HUES64 (cell line): ENCODE measurements around the gene CCDC73.

Source experiments
- H3K27ac ChIP-seq: 2 replicates; pipeline ENCODE4 v1.7.0; 2013; ENCODE audit warnings: low read depth, low read length, inconsistent platforms
- H3K27me3 ChIP-seq: 2 replicates; pipeline ENCODE4 v1.6.1; 2013; ENCODE audit warnings: mild to moderate bottlenecking, low read length; ENCODE audit not compliant: insufficient read depth
- H3K36me3 ChIP-seq: 2 replicates; pipeline ENCODE4 v1.6.1; 2013; ENCODE audit warnings: mild to moderate bottlenecking, low read length; ENCODE audit not compliant: insufficient read depth
- H3K4me1 ChIP-seq: 2 replicates; pipeline ENCODE4 v1.6.1; 2013; ENCODE audit warnings: mild to moderate bottlenecking, low read length, moderate library complexity; ENCODE audit not compliant: insufficient read depth
- H3K4me3 ChIP-seq: 2 replicates; pipeline ENCODE4 v1.5.1; 2013; ENCODE audit warnings: mild to moderate bottlenecking, low read length, moderate library complexity
- H3K9ac ChIP-seq: 2 replicates; pipeline ENCODE4 v1.6.1; 2013; ENCODE audit warnings: mild to moderate bottlenecking, low read depth, low read length
- H3K9me3 ChIP-seq: 2 replicates; pipeline ENCODE4 v1.6.1; 2013; ENCODE audit warnings: low read depth, low read length; ENCODE audit not compliant: insufficient read depth
- WGBS: fragments of 150-250, 120-280 bp; methylation state at CpG from one replicate; pipeline ENCODE4 v1.1.7; 2013; ENCODE audit warnings: missing lambda C conversion rate; 5-methylcytosine and 5-hydroxymethylcytosine counted together

Gene CCDC73

GRCh38 chr11:32705309-32706033 lies 89.0 kb downstream of the CCDC73 start:
- no peaks in the 10 kb centered on the region for H3K36me3 ChIP-seq
- H3K4me1 ChIP-seq, result no peaks in the 10 kb centered on the region
- 96% methylated on average over 11 of the region's 12 CpGs for WGBS
- H3K9me3 ChIP-seq, result peaks cover 19% of the 10 kb centered on the region
- H3K27ac ChIP-seq, result no peak overlapping the region
- no peak overlapping the region for H3K4me3 ChIP-seq
- H3K27me3 ChIP-seq, result no peaks in the 10 kb centered on the region
- no peak overlapping the region for H3K9ac ChIP-seq

- Histone ChIP-seq H3K9me3 (peaks cover 19% of the 10 kb centered on the region), H3K36me3 (no peaks in the 10 kb centered on the region), H3K4me3 (no peak overlapping the region), H3K27me3 (no peaks in the 10 kb centered on the region), H3K27ac (no peak overlapping the region), H3K9ac (no peak overlapping the region), H3K4me1 (no peaks in the 10 kb centered on the region)
- WGBS, result 94% methylated on average over 5 of the region's 5 CpGs
These were observed 89.7 kb downstream of the CCDC73 start for GRCh38 chr11:32704775-32705174.

- Histone ChIP-seq H3K27me3 (no peaks in the 10 kb centered on the region), H3K27ac (no peak overlapping the region), H3K4me3 (no peak overlapping the region), H3K9me3 (peaks cover 19% of the 10 kb centered on the region), H3K36me3 (no peaks in the 10 kb centered on the region), H3K9ac (no peak overlapping the region), H3K4me1 (no peaks in the 10 kb centered on the region)
- WGBS, result 98% methylated on average over 6 of the region's 6 CpGs
These were observed 90.2 kb downstream of the CCDC73 start for GRCh38 chr11:32704261-32704660.

- Histone ChIP-seq H3K27ac (no peak overlapping the region), H3K4me3 (no peak overlapping the region), H3K27me3 (no peaks in the 10 kb centered on the region), H3K9me3 (peaks cover 19% of the 10 kb centered on the region), H3K9ac (no peak overlapping the region), H3K36me3 (no peaks in the 10 kb centered on the region), H3K4me1 (no peaks in the 10 kb centered on the region)
- no CpG with 5 or more reads among the region's 1 CpG for WGBS
These were observed 92.8 kb downstream of the CCDC73 start for GRCh38 chr11:32701616-32702015.

GRCh38 chr11:32698579-32698978 lies 95.9 kb downstream of the CCDC73 start:
- no peak overlapping the region for H3K4me3 ChIP-seq
- H3K27me3 ChIP-seq, result no peaks in the 10 kb centered on the region
- no peak overlapping the region for H3K9ac ChIP-seq
- H3K4me1 ChIP-seq, result peaks cover 6% of the 10 kb centered on the region
- 100% methylated on average over 1 of the region's 2 CpGs for WGBS
- no peaks in the 10 kb centered on the region for H3K9me3 ChIP-seq
- H3K36me3 ChIP-seq, result no peaks in the 10 kb centered on the region
- H3K27ac ChIP-seq, result no peak overlapping the region

GRCh38 chr11:32671051-32671450 lies 123.4 kb downstream of the CCDC73 start:
- Histone ChIP-seq H3K27ac (no peak overlapping the region), H3K27me3 (no peaks in the 10 kb centered on the region), H3K36me3 (no peaks in the 10 kb centered on the region), H3K4me3 (no peak overlapping the region), H3K4me1 (no peaks in the 10 kb centered on the region), H3K9me3 (peaks cover 20% of the 10 kb centered on the region), H3K9ac (no peak overlapping the region)
- no CpG with 5 or more reads among the region's 1 CpG for WGBS

- Histone ChIP-seq H3K9ac (no peak overlapping the region), H3K9me3 (no peaks in the 10 kb centered on the region), H3K36me3 (no peaks in the 10 kb centered on the region), H3K27me3 (no peaks in the 10 kb centered on the region), H3K4me1 (no peaks in the 10 kb centered on the region), H3K4me3 (no peak overlapping the region), H3K27ac (no peak overlapping the region)
- 87% methylated on average over 1 of the region's 2 CpGs for WGBS
These were observed 134.8 kb downstream of the CCDC73 start for GRCh38 chr11:32659672-32660071.

- Histone ChIP-seq H3K9me3 (no peaks in the 10 kb centered on the region), H3K4me1 (no peaks in the 10 kb centered on the region), H3K27ac (no peak overlapping the region), H3K27me3 (no peaks in the 10 kb centered on the region), H3K9ac (no peak overlapping the region), H3K36me3 (no peaks in the 10 kb centered on the region), H3K4me3 (no peak overlapping the region)
- 93% methylated on average over 2 of the region's 2 CpGs for WGBS
These were observed 135.6 kb downstream of the CCDC73 start for GRCh38 chr11:32658639-32659406.

GRCh38 chr11:32643526-32643925 lies 150.9 kb downstream of the CCDC73 start:
- no peaks in the 10 kb centered on the region for H3K4me1 ChIP-seq
- no peaks in the 10 kb centered on the region for H3K9me3 ChIP-seq
- no peak overlapping the region for H3K27ac ChIP-seq
- H3K27me3 ChIP-seq, result no peaks in the 10 kb centered on the region
- no peaks in the 10 kb centered on the region for H3K36me3 ChIP-seq
- H3K9ac ChIP-seq, result no peak overlapping the region
- no peak overlapping the region for H3K4me3 ChIP-seq
- WGBS, result no CpG with 5 or more reads among the region's 1 CpG

GRCh38 chr11:32641361-32641760 lies 153.1 kb downstream of the CCDC73 start:
- H3K27me3 ChIP-seq, result no peaks in the 10 kb centered on the region
- H3K36me3 ChIP-seq, result no peaks in the 10 kb centered on the region
- H3K9ac ChIP-seq, result no peak overlapping the region
- H3K27ac ChIP-seq, result no peak overlapping the region
- H3K9me3 ChIP-seq, result no peaks in the 10 kb centered on the region
- no peak overlapping the region for H3K4me3 ChIP-seq
- H3K4me1 ChIP-seq, result no peaks in the 10 kb centered on the region

- H3K4me1 ChIP-seq, result no peaks in the 10 kb centered on the region
- no peaks in the 10 kb centered on the region for H3K9me3 ChIP-seq
- H3K4me3 ChIP-seq, result no peak overlapping the region
- WGBS, result 92% methylated on average over 1 of the region's 2 CpGs
- H3K27ac ChIP-seq, result no peak overlapping the region
- no peaks in the 10 kb centered on the region for H3K36me3 ChIP-seq
- H3K9ac ChIP-seq, result no peak overlapping the region
- H3K27me3 ChIP-seq, result no peaks in the 10 kb centered on the region
These were observed 158.6 kb downstream of the CCDC73 start for GRCh38 chr11:32635819-32636218.
